ENCODE measurements around the gene PARD3.

PARD3 gene

DNA sequence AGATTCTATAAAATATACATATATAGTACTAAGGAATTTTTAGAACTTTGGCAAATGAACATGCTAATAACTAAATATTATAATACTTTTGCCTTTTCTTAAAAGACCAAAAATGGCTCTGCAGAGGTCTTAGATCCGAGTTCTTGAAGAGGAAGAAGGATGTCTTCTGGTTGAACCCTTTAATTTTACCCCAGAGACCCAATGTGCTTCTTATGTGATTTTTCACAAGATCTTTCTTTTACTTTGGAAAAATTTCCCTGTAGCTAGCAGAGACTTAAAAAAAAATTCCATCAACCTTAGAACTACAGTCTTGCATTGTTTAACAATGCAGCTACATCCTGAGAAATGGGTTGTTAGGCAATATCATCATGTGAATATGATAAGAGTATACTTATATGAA is 663.2 kb downstream of the PARD3 start:
- TF ChIP-seq FOXA1 (IDR thresholded peaks at IDR 0.05): no peak
- TF ChIP-seq NFRKB (IDR thresholded peaks at IDR 0.05): no peak
- no peak for TF ChIP-seq FOXK2 (IDR thresholded peaks at IDR 0.05)
- no peak for TF ChIP-seq L3MBTL2 (conservative IDR thresholded peaks at IDR 0.05)
- no peak for DNase-seq (ENCODE audit: extremely low spot score)
- CTCF ChIA-PET: no interaction called here
- POLR2A ChIA-PET: no interaction called here

DNA sequence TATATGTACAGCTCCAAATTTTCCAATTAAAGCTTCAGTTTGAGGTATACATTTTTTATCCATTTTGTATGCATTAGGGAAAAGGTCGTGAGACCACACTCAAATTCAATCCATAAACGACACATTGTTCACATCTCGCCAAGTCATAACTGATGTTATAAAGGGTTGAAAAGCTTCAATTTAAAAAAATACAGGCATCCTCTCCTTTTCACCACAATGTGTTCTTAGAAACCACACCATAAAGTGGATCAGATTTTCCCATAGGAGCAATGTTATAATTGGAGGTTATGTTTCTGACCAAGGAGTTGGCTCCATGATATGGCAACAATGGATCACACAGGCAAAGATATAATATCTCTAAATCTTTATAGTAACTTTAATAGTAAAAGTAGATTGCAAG is 663.6 kb downstream of the PARD3 start:
- ChIA-PET CTCF (no interaction called here), POLR2A (no interaction called here)
- DNase-seq (ENCODE audit: extremely low spot score): no peak
- TF ChIP-seq TARDBP (IDR thresholded peaks at IDR 0.05) (no peak), ELF4 (IDR thresholded peaks at IDR 0.05) (no peak), HDGF (IDR thresholded peaks at IDR 0.05; ENCODE audit: borderline replicate concordance) (no peak), FOXK2 (IDR thresholded peaks at IDR 0.05) (no peak), PKNOX1 (IDR thresholded peaks at IDR 0.05) (no peak), SP1 (IDR thresholded peaks at IDR 0.05) (no peak), FOXA1 (IDR thresholded peaks at IDR 0.05) (no peak), ZNF384 (IDR thresholded peaks at IDR 0.05) (no peak), L3MBTL2 (conservative IDR thresholded peaks at IDR 0.05) (no peak), SUZ12 (IDR thresholded peaks at IDR 0.05) (no peak), FOXM1 (IDR thresholded peaks at IDR 0.05; ENCODE audit: borderline replicate concordance) (no peak), CTBP1 (IDR thresholded peaks at IDR 0.05; ENCODE audit: borderline replicate concordance) (no peak), ARNT (IDR thresholded peaks at IDR 0.05) (no peak)

- DNase-seq (ENCODE audit: extremely low spot score): no peak
- ChIA-PET CTCF (no interaction called here), POLR2A (no interaction called here)
- TF ChIP-seq FOXM1 (IDR thresholded peaks at IDR 0.05; ENCODE audit: borderline replicate concordance) (no peak), PKNOX1 (IDR thresholded peaks at IDR 0.05) (no peak), ZNF384 (IDR thresholded peaks at IDR 0.05) (no peak), NFRKB (IDR thresholded peaks at IDR 0.05) (no peak), ELF4 (IDR thresholded peaks at IDR 0.05) (no peak), LEF1 (IDR thresholded peaks at IDR 0.05; ENCODE audit: borderline replicate concordance) (no peak), TARDBP (IDR thresholded peaks at IDR 0.05) (no peak), L3MBTL2 (conservative IDR thresholded peaks at IDR 0.05) (no peak), BHLHE40 (IDR thresholded peaks at IDR 0.05; ENCODE audit: borderline replicate concordance) (no peak)
These were observed 665.0 kb downstream of the PARD3 start for GRCh38 chr10:34150103-34150502.

GRCh38 chr10:34148305-34148657 is 666.8 kb downstream of the PARD3 start:
- DNase-seq (ENCODE audit: extremely low spot score): no peak
- no peak for TF ChIP-seq NFRKB (IDR thresholded peaks at IDR 0.05)
- no peak for TF ChIP-seq CTBP1 (IDR thresholded peaks at IDR 0.05; ENCODE audit: borderline replicate concordance)
- TF ChIP-seq HDGF (IDR thresholded peaks at IDR 0.05; ENCODE audit: borderline replicate concordance): no peak
- no peak for TF ChIP-seq ARNT (IDR thresholded peaks at IDR 0.05)
- TF ChIP-seq L3MBTL2 (conservative IDR thresholded peaks at IDR 0.05): no peak
- TF ChIP-seq LEF1 (IDR thresholded peaks at IDR 0.05; ENCODE audit: borderline replicate concordance): no peak
- TF ChIP-seq FOXA1 (IDR thresholded peaks at IDR 0.05): no peak
- no peak for TF ChIP-seq FOXM1 (IDR thresholded peaks at IDR 0.05; ENCODE audit: borderline replicate concordance)
- no peak for TF ChIP-seq TARDBP (IDR thresholded peaks at IDR 0.05)
- TF ChIP-seq FOXK2 (IDR thresholded peaks at IDR 0.05): no peak
- no peak for TF ChIP-seq BHLHE40 (IDR thresholded peaks at IDR 0.05; ENCODE audit: borderline replicate concordance)
- no peak for TF ChIP-seq ELF4 (IDR thresholded peaks at IDR 0.05)
- no peak for TF ChIP-seq ZNF384 (IDR thresholded peaks at IDR 0.05)
- no peak for TF ChIP-seq SP1 (IDR thresholded peaks at IDR 0.05)
- TF ChIP-seq PKNOX1 (IDR thresholded peaks at IDR 0.05): no peak
- TF ChIP-seq SUZ12 (IDR thresholded peaks at IDR 0.05): no peak
- POLR2A ChIA-PET: no interaction called here
- CTCF ChIA-PET: no interaction called here

- ChIA-PET CTCF (no interaction called here), POLR2A (no interaction called here)
- no peak for DNase-seq (ENCODE audit: extremely low spot score)
- TF ChIP-seq BHLHE40 (IDR thresholded peaks at IDR 0.05; ENCODE audit: borderline replicate concordance) (no peak), FOXM1 (IDR thresholded peaks at IDR 0.05; ENCODE audit: borderline replicate concordance) (no peak), PKNOX1 (IDR thresholded peaks at IDR 0.05) (no peak), ELF4 (IDR thresholded peaks at IDR 0.05) (no peak), FOXK2 (IDR thresholded peaks at IDR 0.05) (no peak), L3MBTL2 (conservative IDR thresholded peaks at IDR 0.05) (no peak), LEF1 (IDR thresholded peaks at IDR 0.05; ENCODE audit: borderline replicate concordance) (no peak), TARDBP (IDR thresholded peaks at IDR 0.05) (no peak), SUZ12 (IDR thresholded peaks at IDR 0.05) (no peak), FOXA1 (IDR thresholded peaks at IDR 0.05) (no peak), CTBP1 (IDR thresholded peaks at IDR 0.05; ENCODE audit: borderline replicate concordance) (no peak), SP1 (IDR thresholded peaks at IDR 0.05) (no peak), NFRKB (IDR thresholded peaks at IDR 0.05) (no peak), ARNT (IDR thresholded peaks at IDR 0.05) (no peak)
These were observed 667.3 kb downstream of the PARD3 start for GRCh38 chr10:34147641-34148304.

GRCh38 chr10:34145715-34146114 is 669.4 kb downstream of the PARD3 start:
- CTCF ChIA-PET: no interaction called here
- no peak for DNase-seq (ENCODE audit: extremely low spot score)
- TF ChIP-seq ZNF384 (IDR thresholded peaks at IDR 0.05) (no peak), CTBP1 (IDR thresholded peaks at IDR 0.05; ENCODE audit: borderline replicate concordance) (no peak), TARDBP (IDR thresholded peaks at IDR 0.05) (no peak), LEF1 (IDR thresholded peaks at IDR 0.05; ENCODE audit: borderline replicate concordance) (no peak), ARNT (IDR thresholded peaks at IDR 0.05) (no peak)
- POLR2A ChIA-PET: no interaction called here
